Breast epithelium (tissue), 3 donors: ENCODE data around the gene TECRL.

ENCODE experiments used
- POLR2A ChIP-seq: fragments of 450-650 bp; IDR thresholded peaks from one replicate; pipeline ENCODE4 v1.6.1; 2016; ENCODE audit warnings: antibody characterized with exemption, mild to moderate bottlenecking, moderate library complexity
- POLR2AphosphoS5 ChIP-seq, 3 donors: sonication (generic); formaldehyde crosslinking; IDR thresholded peaks; one replicate each; pipeline ENCODE4 v1.6.1; 2017; ENCODE audit warnings: antibody characterized with exemption in 3 of 3
- TF ChIP-seq, protein P1 (sequence below), 3 donors: fragments of 450-650 bp; IDR thresholded peaks; one replicate each; pipeline ENCODE4 v1.5.1; 2016 to 2017; ENCODE audit warnings: antibody characterized with exemption in 3 of 3, mild to moderate bottlenecking in 3 of 3, moderate library complexity in 3 of 3

DNA sequence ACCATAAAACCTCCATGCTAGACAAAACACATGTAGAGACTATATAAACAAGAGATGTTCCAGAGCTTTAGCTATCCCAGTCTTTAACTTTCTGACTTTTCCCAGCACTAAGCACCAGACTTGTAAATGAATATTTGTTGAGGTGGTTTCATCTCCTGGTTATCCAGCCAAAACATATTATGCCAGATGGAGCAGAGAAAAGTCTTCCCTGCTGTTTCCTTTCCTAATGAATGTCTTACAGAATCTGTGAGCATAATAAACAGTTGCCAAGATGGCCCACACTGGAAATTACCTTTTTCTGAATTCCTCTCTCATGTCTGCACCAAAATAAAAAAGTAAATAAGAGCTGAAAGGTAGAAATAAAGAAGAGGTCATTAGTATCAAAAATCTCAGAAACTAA lies 159.2 kb downstream of the TECRL start:
- TF ChIP-seq, protein P1, sequence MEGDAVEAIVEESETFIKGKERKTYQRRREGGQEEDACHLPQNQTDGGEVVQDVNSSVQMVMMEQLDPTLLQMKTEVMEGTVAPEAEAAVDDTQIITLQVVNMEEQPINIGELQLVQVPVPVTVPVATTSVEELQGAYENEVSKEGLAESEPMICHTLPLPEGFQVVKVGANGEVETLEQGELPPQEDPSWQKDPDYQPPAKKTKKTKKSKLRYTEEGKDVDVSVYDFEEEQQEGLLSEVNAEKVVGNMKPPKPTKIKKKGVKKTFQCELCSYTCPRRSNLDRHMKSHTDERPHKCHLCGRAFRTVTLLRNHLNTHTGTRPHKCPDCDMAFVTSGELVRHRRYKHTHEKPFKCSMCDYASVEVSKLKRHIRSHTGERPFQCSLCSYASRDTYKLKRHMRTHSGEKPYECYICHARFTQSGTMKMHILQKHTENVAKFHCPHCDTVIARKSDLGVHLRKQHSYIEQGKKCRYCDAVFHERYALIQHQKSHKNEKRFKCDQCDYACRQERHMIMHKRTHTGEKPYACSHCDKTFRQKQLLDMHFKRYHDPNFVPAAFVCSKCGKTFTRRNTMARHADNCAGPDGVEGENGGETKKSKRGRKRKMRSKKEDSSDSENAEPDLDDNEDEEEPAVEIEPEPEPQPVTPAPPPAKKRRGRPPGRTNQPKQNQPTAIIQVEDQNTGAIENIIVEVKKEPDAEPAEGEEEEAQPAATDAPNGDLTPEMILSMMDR (IDR thresholded peaks at IDR 0.05): no peak
- TF ChIP-seq POLR2A: no peak
- TF ChIP-seq POLR2AphosphoS5 (IDR thresholded peaks at IDR 0.05): no peak
